RPMI7951 (cell line): ENCODE data around the gene NPIPB6. TPM values are rescaled to one million over a fixed set of nuclear protein-coding genes. Genes with fewer than 3 reads are reported as not detected.

ENCODE experiments used
- DNase-seq: peaks from one replicate; pipeline ENCODE4 v3.0.0-alpha.2; 2012; ENCODE audit warnings: low read depth
- total RNA-seq: library from RNA; depleted of rRNA; stranded (reverse); fragments of >200 nt; shearing (Covaris generic); gene quantifications from 2 replicates; pipeline ENCODE4 v1.2.3, GENCODE V29; 2014; rRNA removed

Gene NPIPB6
- total RNA-seq, 1 experiment from 2014 or later = 0.24 TPM

DNA sequence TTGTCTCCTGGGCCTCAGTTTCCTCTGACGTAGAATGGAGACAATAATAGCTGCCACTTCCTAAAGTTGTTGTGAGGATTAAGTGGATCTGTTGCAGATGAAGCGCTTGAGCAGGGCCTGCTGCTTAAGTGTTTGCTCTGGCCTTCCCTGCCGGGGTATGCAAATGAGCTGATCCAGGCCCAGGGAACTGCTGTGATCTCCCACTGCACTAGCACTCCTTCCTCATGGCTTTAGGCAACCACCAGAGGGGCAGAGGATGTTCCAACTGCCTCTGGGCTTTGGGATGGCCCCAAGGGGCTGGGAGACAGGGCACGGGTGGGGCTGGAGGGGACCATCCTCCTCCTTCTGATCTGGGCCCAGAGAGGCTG lies 64.8 kb downstream of the NPIPB6 start:
- DNase-seq = no peak

DNA sequence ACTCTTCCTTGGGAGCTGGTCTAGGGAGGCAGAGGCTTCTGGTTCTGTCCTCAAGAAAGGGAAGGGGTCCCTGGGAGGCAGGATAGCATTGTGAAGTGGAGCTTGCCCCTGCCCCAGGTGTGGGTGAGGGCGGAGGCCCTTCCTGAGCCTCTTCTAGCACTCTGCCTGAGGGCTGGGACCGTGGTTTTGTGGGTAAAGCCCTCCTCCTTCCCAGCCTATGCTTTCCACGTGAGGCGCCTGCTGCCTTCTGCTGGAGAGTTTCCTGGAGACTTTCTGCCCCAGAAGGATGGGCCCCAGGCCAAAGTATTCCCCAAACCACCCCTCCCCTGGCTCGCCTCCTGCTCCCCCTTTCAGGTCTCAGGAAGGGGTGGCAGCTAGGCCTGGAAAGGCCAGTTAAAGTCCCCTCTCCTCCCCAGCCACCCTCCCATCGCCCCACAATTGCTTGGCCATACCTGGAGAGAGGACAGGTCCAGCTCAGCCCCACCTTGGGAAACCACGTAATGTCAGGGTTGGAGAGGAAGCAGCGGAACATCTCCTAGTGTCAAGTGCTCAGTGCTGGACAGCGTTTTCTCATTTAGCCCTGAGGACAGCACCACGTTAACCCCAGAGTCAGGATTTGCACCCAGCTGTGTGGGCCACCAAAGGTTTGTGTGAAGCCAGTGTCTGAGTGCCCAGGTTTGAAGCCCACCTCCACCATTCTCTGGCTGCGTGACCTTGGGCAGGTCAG lies 65.4 kb downstream of the NPIPB6 start:
- DNase-seq = no peak

DNA sequence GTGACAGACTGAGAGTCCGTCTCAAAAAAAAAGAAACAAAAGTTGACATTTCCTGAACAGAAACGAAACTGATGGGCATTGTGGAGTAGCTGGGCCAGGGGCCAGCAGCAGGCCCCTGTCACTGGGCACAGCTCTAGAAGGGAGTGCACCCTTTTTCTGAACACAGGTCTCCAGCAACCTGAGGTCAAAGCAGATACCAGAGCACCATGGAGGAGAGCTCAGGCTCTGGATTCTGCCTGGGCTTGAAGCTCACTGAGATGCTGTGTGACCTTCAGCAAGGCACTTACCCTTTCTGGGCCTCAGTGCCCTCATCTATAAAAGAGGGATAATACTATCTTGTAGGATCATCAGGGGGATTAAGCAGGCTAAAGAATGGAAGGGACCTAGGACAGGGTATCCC lies 66.0 kb downstream of the NPIPB6 start:
- DNase-seq = no peak

DNA sequence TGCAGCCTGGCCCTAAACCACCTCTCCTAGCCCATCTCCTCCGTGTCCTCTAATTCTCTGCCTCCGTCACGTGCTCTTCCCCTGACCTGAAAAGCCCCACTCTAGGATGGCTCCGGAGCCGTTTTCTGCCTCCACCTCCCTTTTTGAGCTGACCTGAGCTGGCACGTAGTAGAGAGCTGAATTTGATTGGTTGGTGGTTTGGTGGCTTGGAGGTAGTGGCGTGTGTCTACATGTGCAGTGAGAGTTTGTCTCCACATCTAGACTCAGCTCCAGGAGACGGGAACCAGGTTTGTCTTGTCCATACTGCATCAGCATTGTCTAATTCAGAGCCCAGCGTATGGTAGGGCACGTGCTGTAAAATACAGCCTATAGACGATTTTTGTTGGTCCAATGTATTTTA lies 68.0 kb downstream of the NPIPB6 start:
- no peak for DNase-seq

DNA sequence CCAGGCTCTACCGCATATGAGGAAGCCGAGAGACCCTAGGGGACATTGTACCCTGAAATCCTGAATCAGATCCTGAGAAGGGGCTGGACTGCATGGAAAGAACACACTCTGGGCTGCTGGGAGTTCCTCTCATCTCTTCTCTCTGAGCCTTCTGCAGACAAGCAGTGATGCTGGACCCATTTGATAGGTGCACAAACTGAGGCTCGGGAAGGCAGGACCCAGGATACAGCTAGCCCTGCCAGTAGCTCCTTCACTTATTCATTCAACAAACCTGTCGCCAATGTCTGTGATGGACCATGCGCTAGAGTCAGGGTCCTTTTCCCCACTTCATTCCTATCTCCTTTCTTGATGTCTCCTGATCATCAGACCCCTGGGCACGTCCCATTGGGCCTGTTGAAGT lies 69.1 kb downstream of the NPIPB6 start:
- no peak for DNase-seq

DNA sequence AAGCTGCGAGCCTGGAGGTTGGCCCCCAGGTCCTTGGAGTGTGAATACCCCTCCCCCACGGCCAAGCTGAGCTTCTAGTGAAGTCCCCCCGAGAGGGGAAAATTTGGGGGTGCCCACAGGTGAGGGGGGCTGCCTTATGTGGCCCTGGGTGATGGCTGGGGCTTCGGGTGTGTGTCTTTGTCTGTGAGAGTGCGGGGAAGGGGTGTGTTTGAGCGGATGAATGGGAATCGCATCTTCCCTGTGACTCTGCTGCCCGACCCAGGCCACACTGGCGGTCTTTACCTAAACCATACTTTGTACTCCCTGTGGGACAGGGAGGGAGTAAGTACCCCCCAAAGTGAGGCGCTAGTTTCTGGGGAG lies 69.7 kb downstream of the NPIPB6 start:
- no peak for DNase-seq

DNA sequence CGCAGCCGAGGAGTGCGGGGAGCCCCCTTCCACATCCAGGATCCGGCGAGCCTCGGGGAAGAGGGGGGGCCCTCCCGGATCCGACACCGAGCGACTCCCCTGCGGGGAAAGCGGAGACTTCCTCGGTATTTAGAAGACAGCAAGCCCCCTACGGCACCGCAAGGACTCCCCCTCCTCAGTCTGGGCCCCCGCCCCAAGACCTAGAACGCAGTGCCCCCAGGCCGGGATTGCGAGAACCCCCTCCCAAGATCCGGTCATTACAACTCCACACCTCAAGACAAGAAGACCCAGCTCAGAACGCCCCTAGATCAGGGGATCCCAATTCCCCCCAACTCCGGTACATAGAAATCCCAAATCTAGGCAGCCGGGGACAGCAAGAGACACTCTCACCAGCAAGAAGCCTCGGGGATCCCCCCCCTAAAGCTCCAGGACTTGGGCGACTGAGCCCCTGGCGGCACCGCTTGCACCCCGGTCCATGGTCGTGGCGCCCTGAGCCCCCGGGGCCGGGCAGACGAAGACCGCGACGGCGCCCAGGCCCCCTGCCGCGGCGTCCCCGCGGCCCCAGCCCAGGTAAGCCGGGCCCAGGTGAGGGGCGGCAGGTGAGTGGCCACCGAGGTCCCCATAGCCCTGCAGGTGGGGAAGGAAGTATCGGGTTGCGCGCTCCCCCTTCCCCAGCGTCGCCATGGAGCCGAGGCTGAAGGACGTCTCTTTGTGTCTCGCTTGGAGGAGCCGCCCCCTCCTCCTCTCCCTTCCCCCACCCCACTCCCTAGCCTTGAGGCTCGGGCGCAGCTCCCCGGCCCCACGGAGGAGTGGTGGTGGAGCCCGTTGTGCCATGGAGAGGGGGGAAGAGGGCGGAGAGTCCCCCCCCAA lies 70.3 kb downstream of the NPIPB6 start:
- no peak for DNase-seq

Other genes starting within 250 kb of the NPIPB6 start
- 55.4 and 67.3 TPM in 2 replicates for gene XPO6, start 151.5 kb downstream of the NPIPB6 start, total RNA-seq
- not detected in 2 replicates for gene SBK1, start 71.0 kb downstream of the NPIPB6 start, total RNA-seq
- gene EIF3CL, start 40.3 kb upstream of the NPIPB6 start, total RNA-seq = 42.2 and 50.8 TPM in 2 replicates
- gene NPIPB7, start 108.8 kb upstream of the NPIPB6 start, total RNA-seq = not detected in 2 replicates
- gene CLN3, start 128.6 kb upstream of the NPIPB6 start, total RNA-seq = 11.8 and 16.0 TPM in 2 replicates
- not detected in 2 replicates for gene APOBR, start 131.1 kb upstream of the NPIPB6 start, total RNA-seq
- not detected in 2 replicates for gene IL27, start 143.3 kb upstream of the NPIPB6 start, total RNA-seq
- gene NUPR1, start 175.5 kb upstream of the NPIPB6 start, total RNA-seq = 5.8 and 10.9 TPM in 2 replicates
- gene SGF29, start 190.4 kb upstream of the NPIPB6 start, total RNA-seq = 11.9 and 12.1 TPM in 2 replicates
- not detected in 2 replicates for gene SULT1A2, start 233.5 kb upstream of the NPIPB6 start, total RNA-seq
- not detected in 2 replicates for gene SULT1A1, start 246.5 kb upstream of the NPIPB6 start, total RNA-seq